ENCODE data around the gene TMPRSS11A. TPM values are rescaled to one million over a fixed set of nuclear protein-coding genes. Genes with fewer than 3 reads are reported as not detected.
A peak's percentile ranks its signal among the peaks of the same experiment; 100 is the strongest.

The TMPRSS11A gene
- total RNA-seq, 1 experiment from 2014 or later, result not detected

GRCh38 chr4:67922697-67923096, 40.6 kb downstream of the TMPRSS11A start:
- Mint-ChIP-seq H3K36me3 (no peaks in the 10 kb centered on the region), H3K4me3 (no peak overlapping the region), H3K9me3 (peaks cover 7% of the 10 kb centered on the region), H3K27me3 (ENCODE audit: low read depth) (no peaks in the 10 kb centered on the region), H3K27ac (no peak overlapping the region), H3K4me1 (0 out of 2 replicates have a peak, but pooled peaks cover 2% of the 10 kb centered on the region)
- no peak for DNase-seq (ENCODE audit: low spot score)
- no peak for ATAC-seq
- POLR2A ChIA-PET, result no interaction called here
- CTCF ChIA-PET, result no interaction called here
- TF ChIP-seq NFATC4 (CRISPR knock-in tag; IDR thresholded peaks at IDR 0.05) (no peak), HMGXB4 (CRISPR knock-in tag; IDR thresholded peaks at IDR 0.05) (no peak), USF2 (CRISPR knock-in tag; IDR thresholded peaks at IDR 0.05) (no peak), MXD4 (CRISPR knock-in tag; IDR thresholded peaks at IDR 0.05; ENCODE audit: borderline replicate concordance) (no peak), ZNF138 (CRISPR knock-in tag; conservative IDR thresholded peaks at IDR 0.05) (no peak), NR1H2 (CRISPR knock-in tag; IDR thresholded peaks at IDR 0.05) (no peak), OVOL2 (CRISPR knock-in tag; IDR thresholded peaks at IDR 0.05; ENCODE audit: borderline replicate concordance) (no peak), CREB1 (CRISPR knock-in tag; IDR thresholded peaks at IDR 0.05) (no peak)

GRCh38 chr4:67918428-67918827, 44.9 kb downstream of the TMPRSS11A start:
- Mint-ChIP-seq H3K4me3 (no peak overlapping the region), H3K9me3 (no peaks in the 10 kb centered on the region), H3K27me3 (ENCODE audit: low read depth) (no peaks in the 10 kb centered on the region), H3K27ac (no peak overlapping the region), H3K4me1 (0 out of 2 replicates have a peak, but pooled peaks cover 2% of the 10 kb centered on the region), H3K36me3 (no peaks in the 10 kb centered on the region)
- DNase-seq (ENCODE audit: low spot score), result no peak
- peak; percentile 94 for ATAC-seq
- TF ChIP-seq RELA (CRISPR knock-in tag; IDR thresholded peaks at IDR 0.05; ENCODE audit: borderline replicate concordance), result no peak
- peak; percentile 51 for TF ChIP-seq CTCF (IDR thresholded peaks at IDR 0.05)
- ChIA-PET CTCF (interaction anchor here (1.0 to 1.4 kb wide), 4 partner anchors 70 to 258 kb away, joined by 3 read pairs; no protein-coding TSS in a partner anchor), POLR2A (no interaction called here)

- no peak for TF ChIP-seq GRHL2 (CRISPR knock-in tag; IDR thresholded peaks at IDR 0.05; ENCODE audit: insufficient replicate concordance, severe bottlenecking)
- TF ChIP-seq ZNF138 (CRISPR knock-in tag; conservative IDR thresholded peaks at IDR 0.05), result no peak
- no peak for TF ChIP-seq RORB (CRISPR knock-in tag; IDR thresholded peaks at IDR 0.05)
- TF ChIP-seq E2F4 (CRISPR knock-in tag; IDR thresholded peaks at IDR 0.05; ENCODE audit: borderline replicate concordance, low read depth), result no peak
- no peak for TF ChIP-seq ZNF232 (CRISPR knock-in tag; IDR thresholded peaks at IDR 0.05)
- TF ChIP-seq FOXK1 (CRISPR knock-in tag; IDR thresholded peaks at IDR 0.05), result no peak
- ChIA-PET CTCF (interaction anchor here (0.8 to 1.3 kb wide), 2 partner anchors 23 to 169 kb away, joined by 3 to 6 read pairs; no protein-coding TSS in a partner anchor), POLR2A (no interaction called here)
- H3K4me3 Mint-ChIP-seq, result no peak overlapping the region
- H3K4me1 Mint-ChIP-seq, result 0 out of 2 replicates have a peak, but pooled peaks cover 2% of the 10 kb centered on the region
- ATAC-seq (no peak), DNase-seq (ENCODE audit: low spot score) (no peak)
- H3K27me3 Mint-ChIP-seq (ENCODE audit: low read depth), result no peaks in the 10 kb centered on the region
- H3K36me3 Mint-ChIP-seq, result no peaks in the 10 kb centered on the region
- no peaks in the 10 kb centered on the region for H3K9me3 Mint-ChIP-seq
- no peak overlapping the region for H3K27ac Mint-ChIP-seq
Measured at GRCh38 chr4:67915400-67915966, 47.8 kb downstream of the TMPRSS11A start.

Measured in WTC11 (cell line).